ENCODE measurements around the gene UCK1.

UCK1 gene

GRCh38 chr9:131529597-131530545, 1.2 kb downstream of the UCK1 start:
- ChIA-PET CTCF (no interaction called here), POLR2A (no interaction called here)
- no peak for DNase-seq (ENCODE audit: extremely low spot score)
- TF ChIP-seq, protein P1, sequence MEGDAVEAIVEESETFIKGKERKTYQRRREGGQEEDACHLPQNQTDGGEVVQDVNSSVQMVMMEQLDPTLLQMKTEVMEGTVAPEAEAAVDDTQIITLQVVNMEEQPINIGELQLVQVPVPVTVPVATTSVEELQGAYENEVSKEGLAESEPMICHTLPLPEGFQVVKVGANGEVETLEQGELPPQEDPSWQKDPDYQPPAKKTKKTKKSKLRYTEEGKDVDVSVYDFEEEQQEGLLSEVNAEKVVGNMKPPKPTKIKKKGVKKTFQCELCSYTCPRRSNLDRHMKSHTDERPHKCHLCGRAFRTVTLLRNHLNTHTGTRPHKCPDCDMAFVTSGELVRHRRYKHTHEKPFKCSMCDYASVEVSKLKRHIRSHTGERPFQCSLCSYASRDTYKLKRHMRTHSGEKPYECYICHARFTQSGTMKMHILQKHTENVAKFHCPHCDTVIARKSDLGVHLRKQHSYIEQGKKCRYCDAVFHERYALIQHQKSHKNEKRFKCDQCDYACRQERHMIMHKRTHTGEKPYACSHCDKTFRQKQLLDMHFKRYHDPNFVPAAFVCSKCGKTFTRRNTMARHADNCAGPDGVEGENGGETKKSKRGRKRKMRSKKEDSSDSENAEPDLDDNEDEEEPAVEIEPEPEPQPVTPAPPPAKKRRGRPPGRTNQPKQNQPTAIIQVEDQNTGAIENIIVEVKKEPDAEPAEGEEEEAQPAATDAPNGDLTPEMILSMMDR (IDR thresholded peaks at IDR 0.05; ENCODE audit: control extremely low read depth, extremely low read depth, low read depth, missing control alignments) = no peak

DNA sequence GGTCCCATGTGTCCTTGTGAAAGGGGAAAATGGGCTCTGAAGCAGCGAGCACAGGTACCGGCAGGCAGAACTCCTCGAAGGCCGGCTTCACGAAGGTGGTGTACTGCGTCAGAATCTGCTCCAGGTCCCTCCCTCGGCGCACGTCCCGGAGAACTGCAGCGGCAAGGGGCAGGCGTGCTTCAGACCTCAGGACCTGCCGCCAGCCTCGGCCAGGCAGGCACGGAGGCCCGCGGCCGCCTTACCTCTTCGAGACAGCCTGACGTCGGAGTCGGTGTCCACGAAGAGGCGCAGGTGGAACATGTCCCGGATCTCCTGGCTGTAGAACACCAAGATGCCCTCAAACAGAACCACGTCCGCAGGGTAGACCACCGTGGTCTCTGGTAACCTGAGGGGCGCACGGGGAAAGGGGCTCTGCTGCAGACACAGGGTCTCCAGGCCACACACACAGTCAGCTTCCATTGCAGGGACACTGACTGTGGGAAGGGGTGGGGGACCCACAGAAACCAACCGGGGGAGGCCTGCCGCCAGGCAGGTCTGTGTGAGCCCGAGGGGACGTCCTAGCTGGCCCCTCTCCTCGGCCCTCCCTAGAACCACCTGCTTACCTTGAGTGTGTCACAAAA, 2.1 kb downstream of the UCK1 start:
- ChIA-PET CTCF (no interaction called here), POLR2A (no interaction called here)
- TF ChIP-seq, protein P1 (IDR thresholded peaks at IDR 0.05; ENCODE audit: control extremely low read depth, extremely low read depth, low read depth, missing control alignments) = no peak
- no peak for DNase-seq (ENCODE audit: extremely low spot score)

- no peak for DNase-seq (ENCODE audit: extremely low spot score)
- TF ChIP-seq, protein P1 (IDR thresholded peaks at IDR 0.05; ENCODE audit: control extremely low read depth, extremely low read depth, low read depth, missing control alignments) = no peak
- POLR2A ChIA-PET = no interaction called here
- CTCF ChIA-PET = no interaction called here
These were observed 2.9 kb downstream of the UCK1 start for GRCh38 chr9:131528186-131528585.

GRCh38 chr9:131525643-131526565, 5.2 kb downstream of the UCK1 start:
- DNase-seq (ENCODE audit: extremely low spot score) = no peak
- POLR2A ChIA-PET = no interaction called here
- CTCF ChIA-PET = no interaction called here
- TF ChIP-seq, protein P1 (IDR thresholded peaks at IDR 0.05; ENCODE audit: control extremely low read depth, extremely low read depth, low read depth, missing control alignments) = no peak

- CTCF ChIA-PET = no interaction called here
- no peak for DNase-seq (ENCODE audit: extremely low spot score)
- TF ChIP-seq, protein P1 (IDR thresholded peaks at IDR 0.05; ENCODE audit: control extremely low read depth, extremely low read depth, low read depth, missing control alignments) = no peak
- POLR2A ChIA-PET = no interaction called here
These were observed 6.3 kb downstream of the UCK1 start for GRCh38 chr9:131524665-131525315.
